PC-3 (cell line): ENCODE data around the gene CAMKK2. TPM values are rescaled to one million over a fixed set of nuclear protein-coding genes. Genes with fewer than 3 reads are reported as not detected.
A peak's percentile ranks its signal among the peaks of the same experiment; 100 is the strongest.

Experiments
- ATAC-seq: fragments of 200-7000 bp; cut with Tn5 transposase; 2 replicates; pipeline ENCODE4 v1.9.1; 2020; ENCODE audit warnings: mild to moderate bottlenecking, moderate library complexity
- BruUV-seq: library from RNA; stranded (reverse); fragments of 400-500 nt; replicated peaks from 2 replicates; lab custom pipeline; 2021; lab: Mats Ljungman, UMichigan
- CTCF ChIA-PET: fragments of 300-600 bp; sonication (Branson Sonifier 250); formaldehyde crosslinking; loops from one replicate; lab custom pipeline; 2022; ENCODE audit warnings: antibody characterized with exemption; lab: Charles Lee
- POLR2A ChIA-PET: fragments of 300-600 bp; sonication (Branson Sonifier 250); formaldehyde crosslinking; loops from one replicate; lab custom pipeline; 2022; ENCODE audit warnings: antibody characterized with exemption; ENCODE audit not compliant: unreplicated experiment; lab: Charles Lee
- DNase-seq: peaks from one replicate; pipeline ENCODE4 v3.0.0-alpha.2; 2015
- H2AFZ ChIP-seq: fragments of 300-600 bp; sonication (generic); 2 replicates; pipeline ENCODE4 v1.6.0; 2016; ENCODE audit warnings: antibody characterized with exemption, low read length
- H3F3A ChIP-seq: fragments of 300-600 bp; sonication (generic); one replicate; pipeline ENCODE4 v1.6.0; 2017; ENCODE audit warnings: antibody characterized with exemption, low read length, control low read depth, mild to moderate bottlenecking; ENCODE audit not compliant: unreplicated experiment
- H3K27ac ChIP-seq: fragments of 300-600 bp; sonication (generic); 2 replicates; pipeline ENCODE4 v1.5.1; 2016; ENCODE audit warnings: mild to moderate bottlenecking, low read length
- H3K27me3 ChIP-seq: fragments of 300-600 bp; sonication (generic); 2 replicates; pipeline ENCODE4 v1.6.1; 2016; ENCODE audit warnings: low read length, mixed read lengths
- H3K36me3 ChIP-seq: fragments of 300-600 bp; sonication (generic); 2 replicates; pipeline ENCODE4 v1.6.1; 2016; ENCODE audit warnings: low read depth, mixed run types, low read length, mixed read lengths
- H3K4me1 ChIP-seq: fragments of 300-600 bp; sonication (generic); 2 replicates; pipeline ENCODE4 v1.5.1; 2016; ENCODE audit warnings: low read length; ENCODE audit not compliant: insufficient read depth
- H3K4me2 ChIP-seq: fragments of 300-600 bp; sonication (generic); 2 replicates; pipeline ENCODE4 v1.6.0; 2016; ENCODE audit warnings: low read length
- H3K4me3 ChIP-seq: fragments of 300-600 bp; sonication (generic); 2 replicates; pipeline ENCODE4 v1.5.1; 2016; ENCODE audit warnings: mild to moderate bottlenecking, low read length, mixed read lengths
- H3K79me2 ChIP-seq: fragments of 300-600 bp; sonication (generic); 2 replicates; pipeline ENCODE4 v1.6.1; 2017; ENCODE audit warnings: low read length, mixed read lengths
- H3K9ac ChIP-seq: fragments of 300-600 bp; sonication (generic); 2 replicates; pipeline ENCODE4 v1.6.0; 2016; ENCODE audit warnings: mild to moderate bottlenecking, low read length
- H3K9me2 ChIP-seq: fragments of 300-600 bp; sonication (generic); replicated peaks from 2 replicates; pipeline ENCODE4 v1.6.1; 2016; ENCODE audit warnings: mixed run types, low read length, mixed read lengths
- H3K9me3 ChIP-seq: fragments of 300-600 bp; sonication (generic); 2 replicates; pipeline ENCODE4 v1.6.1; 2016; ENCODE audit warnings: low read length, mixed read lengths
- H4K20me1 ChIP-seq: fragments of 300-600 bp; sonication (generic); 2 replicates; pipeline ENCODE4 v1.6.1; 2016; ENCODE audit warnings: low read length, mixed read lengths
- CTCF ChIP-seq: fragments of 300-600 bp; sonication (generic); conservative IDR thresholded peaks from 2 replicates; pipeline ENCODE4 v1.5.1; 2017; ENCODE audit warnings: antibody characterized with exemption, low read depth, mild to moderate bottlenecking, low read length
- EZH2 ChIP-seq: fragments of 300-600 bp; sonication (generic); IDR thresholded peaks from one replicate; pipeline ENCODE4 v1.6.1; 2017; ENCODE audit warnings: antibody characterized with exemption, mild to moderate bottlenecking, low read length; ENCODE audit not compliant: unreplicated experiment
- EZH2phosphoT487 ChIP-seq: fragments of 300-600 bp; sonication (generic); IDR thresholded peaks from 2 replicates; pipeline ENCODE4 v1.6.1; 2018; ENCODE audit warnings: mild to moderate bottlenecking, antibody characterized with exemption, low read length, borderline replicate concordance
- intact Hi-C: fragments of 100-400 bp; cut with micrococcal nuclease; formaldehyde crosslinking; loops from 2 replicates; pipeline ENCODE4 v1.9.0; 2023
- total RNA-seq: library from RNA; depleted of rRNA; stranded (reverse); fragments of >200 nt; gene quantifications from 2 replicates; pipeline ENCODE4 v1.2.3, GENCODE V29; 2014

The CAMKK2 gene
- total RNA-seq, 1 experiment from 2014 or later, result 26.5 TPM

GRCh38 chr12:121214855-121215745 lies 81.4 kb downstream of the CAMKK2 start:
- Histone ChIP-seq H3K4me2 (peak overlapping the region; percentile 69), H3K4me1 (peaks cover 36% of the 10 kb centered on the region), H3K27ac (peak overlapping the region; percentile 41), H3F3A (no peaks in the 10 kb centered on the region), H4K20me1 (no peaks in the 10 kb centered on the region), H3K9me2 (no peaks in the 10 kb centered on the region), H3K36me3 (no peaks in the 10 kb centered on the region), H3K27me3 (no peaks in the 10 kb centered on the region), H2AFZ (no peak overlapping the region), H3K79me2 (peaks cover 18% of the 10 kb centered on the region), H3K4me3 (peak overlapping the region; percentile 14; the same call in 1 of the 2 replicates), H3K9ac (no peak overlapping the region), H3K9me3 (no peaks in the 10 kb centered on the region)
- peak; percentile 74 for ATAC-seq
- ChIA-PET POLR2A (no interaction called here), CTCF (interaction anchor here (0.6 kb wide), 1 partner anchor 167 kb away, joined by 3 read pairs; no protein-coding TSS in a partner anchor)
- no TSS peak for BruUV-seq
- TF ChIP-seq EZH2 (no peak), CTCF (no peak), EZH2phosphoT487 (no peak)
- peak; percentile 96 for DNase-seq
- intact Hi-C loops, result loop anchor here (2.0 kb wide), 2 partner anchors 82 to 90 kb away; partner anchors contain the start of gene P2RX7

GRCh38 chr12:121214166-121214777 lies 82.2 kb downstream of the CAMKK2 start:
- POLR2A ChIA-PET, result no interaction called here
- Histone ChIP-seq H3K4me2 (peak overlapping the region; percentile 69), H3K27me3 (no peaks in the 10 kb centered on the region), H3K9me2 (no peaks in the 10 kb centered on the region), H3F3A (no peaks in the 10 kb centered on the region), H4K20me1 (no peaks in the 10 kb centered on the region), H3K9me3 (no peaks in the 10 kb centered on the region), H3K36me3 (no peaks in the 10 kb centered on the region), H3K27ac (peak overlapping the region; percentile 41), H2AFZ (no peak overlapping the region), H3K79me2 (peaks cover 18% of the 10 kb centered on the region), H3K9ac (no peak overlapping the region), H3K4me3 (peak overlapping the region; percentile 14; the same call in 1 of the 2 replicates), H3K4me1 (peaks cover 36% of the 10 kb centered on the region)
- CTCF ChIA-PET, result no interaction called here
- intact Hi-C loops, result loop anchor here (2.0 kb wide), 2 partner anchors 81 to 89 kb away; partner anchors contain the start of gene P2RX7
- no peak for DNase-seq
- TF ChIP-seq EZH2 (no peak), EZH2phosphoT487 (no peak), CTCF (no peak)
- no peak for ATAC-seq
- BruUV-seq, result no TSS peak
